Thyroid gland (tissue), 4 donors: ENCODE data around the gene CCDC9. TPM values are rescaled to one million over a fixed set of nuclear protein-coding genes. Genes with fewer than 3 reads are reported as not detected.
"Not testable (repeated sequence)": the region's sequence is repeated elsewhere in the genome, so short reads cannot be mapped to it uniquely, and the experiment has no call there.

Source experiments
- DNase-seq, 2 donors: peaks; one replicate each; pipeline ENCODE4 v3.0.0-alpha.2; 2019
- H3K27ac ChIP-seq, 3 donors: fragments of 200-600 bp; sonication (generic); 1 replicate in 2 of 3; 2 replicates in 1 of 3; pipeline ENCODE4 v1.5.1; 2016 to 2019; ENCODE audit warnings: mild to moderate bottlenecking in 1 of 3, moderate library complexity in 1 of 3
- H3K27me3 ChIP-seq: fragments of 200-600 bp; sonication (generic); one replicate; pipeline ENCODE4 v1.5.1; 2019
- H3K36me3 ChIP-seq, 2 donors: fragments of 200-600 bp; sonication (generic); one replicate each; pipeline ENCODE4 v1.5.1; 2016 to 2019
- H3K4me1 ChIP-seq, 2 donors: fragments of 200-600 bp; sonication (generic); one replicate each; pipeline ENCODE4 v1.5.1; 2017 to 2019
- H3K4me3 ChIP-seq, 3 donors: fragments of 200-600 bp; sonication (generic); replicated peaks in 1 of 3; 1 replicate in 2 of 3; 2 replicates in 1 of 3; pipeline ENCODE4 v1.5.1; 2016; ENCODE audit warnings: mild to moderate bottlenecking in 1 of 3
- H3K9me3 ChIP-seq: fragments of 200-600 bp; sonication (generic); one replicate; pipeline ENCODE4 v1.5.1; 2017
- POLR2A ChIP-seq, 2 donors: fragments of 450-650 bp; IDR thresholded peaks; one replicate each; pipeline ENCODE4 v1.6.1; 2017; ENCODE audit warnings: antibody characterized with exemption in 2 of 2, mild to moderate bottlenecking in 2 of 2, moderate library complexity in 1 of 2
- WGBS, 2 donors: methylation state at CpG; one replicate each; pipeline ENCODE4 v1.1.5; 2017; 5-methylcytosine and 5-hydroxymethylcytosine counted together
- intact Hi-C: fragments of 100-400 bp; cut with DNase I; formaldehyde crosslinking; loops from one replicate; pipeline ENCODE4 v1.15.1; 2023
- total RNA-seq, 4 donors: library from RNA; depleted of rRNA; stranded (reverse); fragments of >200 nt; gene quantifications; one replicate each; pipeline ENCODE4 v1.2.3, GENCODE V29; 2016
- TF ChIP-seq, protein P1 (sequence below), 6 experiments: fragments of 200-600 bp in 3 of 6; fragments of 450-650 bp in 3 of 6; sonication (generic) in 3 of 6; IDR thresholded peaks; one replicate each; pipeline ENCODE4 v1.5.1; 2016 to 2019; ENCODE audit warnings: antibody characterized with exemption in 6 of 6, mild to moderate bottlenecking in 2 of 6, inconsistent platforms in 1 of 6, moderate library complexity in 1 of 6

Gene CCDC9
- total RNA-seq, 4 donors from 2014 or later = 16.1 to 21.9 (median 17.8) TPM

DNA sequence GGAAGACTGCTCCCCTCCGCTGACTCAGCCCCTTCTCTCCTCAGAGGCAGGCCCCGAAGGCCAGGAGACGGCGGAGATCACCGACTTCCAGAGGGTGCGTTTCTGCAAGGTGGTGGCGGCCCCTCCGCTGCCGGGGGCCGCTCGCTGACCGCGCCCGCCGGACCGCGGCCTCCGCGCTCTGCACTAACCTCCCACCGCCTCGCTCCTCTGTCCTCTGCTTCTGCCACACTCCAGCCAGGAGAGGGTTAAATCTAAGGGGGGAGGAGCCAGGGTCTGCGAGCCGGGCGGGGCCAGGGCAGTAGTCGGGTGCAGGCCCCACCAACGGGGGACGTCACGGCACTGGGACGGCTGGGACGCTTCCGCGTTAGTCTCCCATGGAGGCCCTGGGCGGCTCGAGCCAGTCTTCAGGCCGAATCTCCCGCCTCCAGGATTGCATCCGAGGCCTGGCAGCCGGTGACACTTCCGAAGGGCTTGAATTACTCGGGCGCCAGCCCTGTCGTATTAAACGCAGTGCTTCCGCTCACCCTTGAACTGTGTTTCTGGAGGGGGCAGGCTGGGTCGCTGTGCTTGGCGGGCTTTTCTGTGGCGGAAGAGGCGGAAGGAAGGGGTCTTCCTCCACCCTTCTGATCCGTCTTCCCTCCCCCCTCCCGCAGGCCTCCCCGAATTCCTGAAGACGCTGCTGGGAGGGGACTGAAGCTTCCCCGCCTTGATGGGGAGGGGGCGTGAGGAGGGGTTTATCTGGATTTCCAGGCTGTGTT, 17.2 kb downstream of the CCDC9 start:
- intact Hi-C loops = no loop called here
- WGBS, 2 donors = 0% methylated on average over 11 to 41 of the region's 54 CpGs
- H3K4me3 ChIP-seq = peak overlapping the region; percentile 72 to 87 (median 73)
- no peaks in the 10 kb centered on the region for H3K27me3 ChIP-seq
- peak; percentile 93 to 94 for DNase-seq
- peak overlapping the region; percentile 91 to 100 (median 97) for H3K27ac ChIP-seq
- H3K9me3 ChIP-seq = no peaks in the 10 kb centered on the region
- TF ChIP-seq, protein P1, sequence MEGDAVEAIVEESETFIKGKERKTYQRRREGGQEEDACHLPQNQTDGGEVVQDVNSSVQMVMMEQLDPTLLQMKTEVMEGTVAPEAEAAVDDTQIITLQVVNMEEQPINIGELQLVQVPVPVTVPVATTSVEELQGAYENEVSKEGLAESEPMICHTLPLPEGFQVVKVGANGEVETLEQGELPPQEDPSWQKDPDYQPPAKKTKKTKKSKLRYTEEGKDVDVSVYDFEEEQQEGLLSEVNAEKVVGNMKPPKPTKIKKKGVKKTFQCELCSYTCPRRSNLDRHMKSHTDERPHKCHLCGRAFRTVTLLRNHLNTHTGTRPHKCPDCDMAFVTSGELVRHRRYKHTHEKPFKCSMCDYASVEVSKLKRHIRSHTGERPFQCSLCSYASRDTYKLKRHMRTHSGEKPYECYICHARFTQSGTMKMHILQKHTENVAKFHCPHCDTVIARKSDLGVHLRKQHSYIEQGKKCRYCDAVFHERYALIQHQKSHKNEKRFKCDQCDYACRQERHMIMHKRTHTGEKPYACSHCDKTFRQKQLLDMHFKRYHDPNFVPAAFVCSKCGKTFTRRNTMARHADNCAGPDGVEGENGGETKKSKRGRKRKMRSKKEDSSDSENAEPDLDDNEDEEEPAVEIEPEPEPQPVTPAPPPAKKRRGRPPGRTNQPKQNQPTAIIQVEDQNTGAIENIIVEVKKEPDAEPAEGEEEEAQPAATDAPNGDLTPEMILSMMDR (IDR thresholded peaks at IDR 0.05) = no peak
- TF ChIP-seq POLR2A (IDR thresholded peaks at IDR 0.05) = peak; percentile 58 to 82
- H3K4me1 ChIP-seq = peaks cover 5 to 30% of the 10 kb centered on the region in 2 donors
- peaks cover 18 to 19% of the 10 kb centered on the region in 2 donors for H3K36me3 ChIP-seq

DNA sequence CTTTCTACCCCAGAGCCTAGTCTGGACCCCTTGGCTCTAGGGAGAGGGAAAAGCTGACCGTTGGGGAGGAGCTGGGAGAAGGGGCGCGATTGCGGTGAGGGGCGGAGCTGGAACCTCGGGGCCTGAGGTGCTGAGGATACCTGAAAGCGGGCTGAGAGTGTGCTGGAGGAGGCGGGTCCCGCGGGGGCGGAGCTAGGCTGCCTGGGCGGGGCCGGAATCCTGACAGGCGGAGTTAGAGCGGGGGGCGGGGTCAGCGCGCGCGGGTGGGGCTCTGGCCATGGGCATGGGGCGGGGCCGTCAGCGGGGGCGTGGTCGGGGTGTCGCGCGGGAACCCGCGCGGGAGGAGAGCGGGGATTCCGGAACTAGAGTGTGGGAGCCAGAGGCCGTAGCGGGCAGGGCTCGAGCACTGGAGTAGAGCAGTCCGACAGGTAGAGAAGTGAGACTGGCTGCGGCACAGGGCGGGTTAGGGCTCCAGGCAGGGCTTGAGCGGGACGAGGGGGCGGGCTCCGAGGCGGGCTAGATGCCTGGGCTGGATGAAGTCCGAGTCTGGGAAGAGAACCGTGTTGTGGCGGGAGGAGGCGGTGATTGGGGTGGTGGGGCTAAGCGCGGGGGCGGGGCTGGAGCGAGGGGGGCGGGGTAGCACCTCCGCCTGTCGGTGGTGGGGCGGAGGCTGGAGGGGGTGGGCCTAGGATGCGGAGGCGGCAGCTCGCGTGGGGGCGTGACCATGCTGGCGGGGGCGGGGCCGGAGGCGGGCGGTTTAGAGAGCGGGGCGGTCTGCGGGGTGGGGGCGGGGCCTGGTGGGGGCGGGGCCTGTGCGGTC, 18.0 kb downstream of the CCDC9 start, which contains the start of gene INAFM1:
Gene INAFM1 (plus strand): TSS at position 815 of the 820 bp plus-strand sequence. CDS start 35 bp downstream, outside the sequence.
- H3K4me1 ChIP-seq = peaks cover 5 to 30% of the 10 kb centered on the region in 2 donors
- peak; percentile 96 to 97 for DNase-seq
- H3K9me3 ChIP-seq = no peaks in the 10 kb centered on the region
- peak within 1 kb of the TSS; percentile 72 to 87 (median 73) for H3K4me3 ChIP-seq
- peak in 1 of 2 donors; percentile 19 for TF ChIP-seq POLR2A (IDR thresholded peaks at IDR 0.05)
- TF ChIP-seq, protein P1 (IDR thresholded peaks at IDR 0.05) = no peak
- intact Hi-C loops = no loop called here
- WGBS, 2 donors = 0% methylated on average over 18 to 38 of the region's 72 CpGs
- no peaks in the 10 kb centered on the region for H3K27me3 ChIP-seq
- H3K36me3 ChIP-seq = peaks cover 18 to 19% of the 10 kb centered on the region in 2 donors
- peak within 1 kb of the TSS; percentile 91 to 100 (median 97) for H3K27ac ChIP-seq

DNA sequence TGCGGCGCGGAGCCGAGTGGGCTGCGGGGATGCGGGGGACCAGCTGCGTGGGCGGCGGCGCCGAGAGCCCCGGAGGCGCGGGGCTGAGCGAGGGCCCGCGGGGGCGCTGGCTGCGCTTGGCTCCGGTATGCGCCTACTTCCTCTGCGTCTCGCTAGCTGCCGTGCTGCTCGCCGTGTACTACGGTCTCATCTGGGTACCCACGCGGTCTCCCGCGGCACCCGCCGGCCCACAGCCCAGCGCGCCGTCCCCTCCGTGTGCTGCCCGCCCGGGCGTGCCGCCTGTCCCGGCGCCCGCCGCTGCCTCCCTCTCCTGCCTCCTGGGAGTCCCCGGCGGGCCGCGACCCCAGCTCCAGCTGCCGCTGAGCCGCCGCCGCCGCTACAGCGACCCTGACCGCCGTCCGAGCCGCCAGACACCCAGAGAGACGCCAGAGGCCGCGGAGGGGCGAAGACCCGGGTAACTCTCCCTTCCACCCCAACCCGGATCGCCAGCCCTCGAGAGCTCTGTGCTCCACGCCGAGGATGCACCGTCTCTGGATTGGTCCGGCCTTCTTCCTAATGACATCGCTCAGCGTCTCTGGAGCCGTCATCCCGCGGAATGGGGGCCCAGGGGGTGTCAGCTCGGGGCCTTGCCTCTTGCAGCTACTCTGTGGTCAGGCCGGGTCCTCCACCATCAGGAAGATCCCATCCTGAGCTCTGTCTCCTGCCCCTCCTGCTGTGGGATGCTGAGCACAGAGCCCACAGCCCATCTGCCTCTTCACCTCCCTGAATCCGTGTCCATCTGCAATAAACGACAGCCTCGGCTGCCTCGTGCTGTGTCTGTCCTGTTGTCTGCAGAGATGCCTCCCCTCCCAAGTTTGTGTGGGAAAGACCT, 18.8 kb downstream of the CCDC9 start:
- intact Hi-C loops = no loop called here
- Histone ChIP-seq H3K27me3 (no peaks in the 10 kb centered on the region), H3K27ac (peak overlapping the region; percentile 42 to 77 (median 56)), H3K4me3 (peak overlapping the region in 2 of 3 donors; percentile 13 to 72), H3K9me3 (no peaks in the 10 kb centered on the region), H3K4me1 (peaks cover 5 to 30% of the 10 kb centered on the region in 2 donors), H3K36me3 (peaks cover 13 to 16% of the 10 kb centered on the region in 2 donors)
- TF ChIP-seq, protein P1 (IDR thresholded peaks at IDR 0.05) = no peak
- no peak for TF ChIP-seq POLR2A (IDR thresholded peaks at IDR 0.05)
- WGBS, 2 donors = 24 to 33% methylated on average over 11 to 17 of the region's 82 CpGs
- peak; percentile 57 to 63 for DNase-seq

DNA sequence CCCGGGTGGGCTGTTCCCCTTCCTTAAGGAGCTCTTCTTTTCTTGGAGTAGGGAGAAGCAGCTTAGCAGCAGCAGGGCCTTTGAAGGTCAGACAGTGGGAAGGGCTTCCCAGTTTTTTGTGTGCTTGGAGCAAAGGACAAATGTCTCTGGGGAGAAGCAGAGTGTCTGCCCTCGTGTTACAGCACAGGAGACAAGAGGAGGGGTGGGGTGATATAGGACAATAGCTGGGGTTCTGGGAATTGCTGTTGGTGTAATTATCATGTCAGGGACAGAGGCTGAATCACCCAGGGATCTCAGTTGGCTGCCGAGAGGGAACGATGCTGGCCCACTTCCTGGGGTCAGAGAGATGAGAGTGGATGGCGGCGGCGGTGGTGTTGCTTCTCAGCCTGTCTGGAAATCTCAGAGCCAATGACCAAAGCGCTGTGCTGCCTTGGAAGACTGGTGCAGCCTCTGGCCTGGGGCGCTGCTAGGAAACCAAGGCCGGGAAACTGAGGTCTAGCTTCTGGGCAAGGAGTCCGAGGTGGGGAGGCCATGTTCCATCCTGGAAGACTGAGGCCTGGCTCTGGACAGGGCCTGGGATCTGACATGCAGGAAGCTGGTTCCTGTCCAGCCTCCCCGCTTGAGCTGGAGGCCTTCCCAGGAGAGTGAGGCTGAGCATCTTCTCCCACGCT, 19.6 kb downstream of the CCDC9 start:
- no peak for TF ChIP-seq POLR2A (IDR thresholded peaks at IDR 0.05)
- TF ChIP-seq, protein P1 (IDR thresholded peaks at IDR 0.05) = no peak
- Histone ChIP-seq H3K4me1 (peaks cover 5 to 30% of the 10 kb centered on the region in 2 donors), H3K9me3 (no peaks in the 10 kb centered on the region), H3K27ac (peak overlapping the region in 2 of 3 donors; percentile 42 to 77), H3K36me3 (peaks cover 5 to 10% of the 10 kb centered on the region in 2 donors), H3K27me3 (no peaks in the 10 kb centered on the region), H3K4me3 (no peak overlapping the region)
- intact Hi-C loops = loop anchor here (2.0 kb wide), 1 partner anchor 17 kb away; no protein-coding TSS in a partner anchor
- DNase-seq = peak; percentile 14 to 23
- 78 to 88% methylated on average over 10 to 13 of the region's 13 CpGs for WGBS, 2 donors

DNA sequence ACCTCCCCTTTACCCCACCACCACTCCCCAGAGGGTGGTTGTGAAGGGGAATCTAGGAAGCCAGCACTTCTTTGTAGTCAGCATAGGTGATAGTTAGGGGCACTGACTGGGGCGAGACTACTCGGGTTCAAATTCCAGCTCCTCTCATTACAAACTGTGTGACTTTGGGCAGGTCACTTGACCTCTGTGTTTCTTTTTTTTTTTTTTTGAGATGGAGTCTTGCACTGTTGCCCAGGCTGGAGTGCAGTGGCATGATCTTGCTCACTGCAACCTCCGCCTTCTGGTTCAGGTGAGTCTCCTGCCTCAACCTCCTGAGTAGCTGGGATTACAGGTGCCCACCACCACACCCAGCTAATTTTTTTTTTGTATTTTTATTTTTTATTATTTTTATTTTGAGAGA, 20.2 kb downstream of the CCDC9 start:
- not testable (repeated sequence) for DNase-seq, H3K36me3 ChIP-seq, H3K27me3 ChIP-seq, H3K9me3 ChIP-seq, H3K4me3 ChIP-seq
- H3K27ac ChIP-seq = peak overlapping the region in 1 of 3 donors; percentile 56
- intact Hi-C loops = loop anchor here (2.0 kb wide), 1 partner anchor 18 kb away; no protein-coding TSS in a partner anchor
- peaks cover 5 to 30% of the 10 kb centered on the region in 2 donors for H3K4me1 ChIP-seq
- 76 to 89% methylated on average over 3 of the region's 3 CpGs for WGBS, 2 donors
